Neutrophil (primary cell): ENCODE results near the gene ZIC2.

Source experiments
- H3K27ac ChIP-seq: fragments of 200-600 bp; sonication (generic); 2 replicates; pipeline ENCODE4 v1.5.1; 2016; ENCODE audit warnings: mild to moderate bottlenecking, moderate library complexity
- H3K27me3 ChIP-seq: fragments of 200-600 bp; sonication (generic); 2 replicates; pipeline ENCODE4 v1.6.0; 2016; ENCODE audit warnings: mild to moderate bottlenecking
- H3K36me3 ChIP-seq: fragments of 200-600 bp; sonication (generic); 2 replicates; pipeline ENCODE4 v1.5.1; 2017
- H3K4me1 ChIP-seq, 2 experiments: fragments of 200-600 bp in 1 of 2; sonication (generic) in 1 of 2; 1 replicate in 1 of 2; 2 replicates in 1 of 2; pipeline versions ENCODE4 v1.5.1 to v1.6.1; 2013 to 2016; ENCODE audit warnings: low read depth in 1 of 2, low read length in 1 of 2, mild to moderate bottlenecking in 1 of 2, moderate library complexity in 1 of 2; ENCODE audit not compliant: control insufficient read depth in 1 of 2, insufficient read depth in 1 of 2
- H3K4me3 ChIP-seq, 2 experiments: fragments of 200-600 bp in 1 of 2; sonication (generic) in 1 of 2; 1 replicate in 1 of 2; 2 replicates in 1 of 2; pipeline ENCODE4 v1.5.1; 2013 to 2016; ENCODE audit warnings: low read depth in 1 of 2, low read length in 1 of 2, mild to moderate bottlenecking in 1 of 2, moderate library complexity in 1 of 2
- H3K9me3 ChIP-seq: fragments of 200-600 bp; sonication (generic); 2 replicates; pipeline ENCODE4 v1.5.1; 2016
- CTCF ChIP-seq: fragments of 200-600 bp; sonication (generic); IDR thresholded peaks from 2 replicates; pipeline ENCODE4 v1.5.1; 2016; ENCODE audit warnings: antibody characterized with exemption

ZIC2 gene

GRCh38 chr13:99969919-99970650 lies 11.5 kb upstream of the ZIC2 start:
- H3K9me3 ChIP-seq: no peaks in the 10 kb centered on the region
- no peak for TF ChIP-seq CTCF
- no peak overlapping the region for H3K27ac ChIP-seq
- no peaks in the 10 kb centered on the region for H3K36me3 ChIP-seq
- peaks cover 0 to 18% of the 10 kb centered on the region in 2 experiments for H3K4me1 ChIP-seq
- H3K27me3 ChIP-seq: peaks cover 100% of the 10 kb centered on the region
- no peak overlapping the region for H3K4me3 ChIP-seq

GRCh38 chr13:99970651-99971575 lies 10.7 kb upstream of the ZIC2 start:
- Histone ChIP-seq H3K27me3 (peaks cover 100% of the 10 kb centered on the region), H3K36me3 (no peaks in the 10 kb centered on the region), H3K9me3 (no peaks in the 10 kb centered on the region), H3K4me1 (peaks cover 0 to 18% of the 10 kb centered on the region in 2 experiments), H3K27ac (no peak overlapping the region), H3K4me3 (no peak overlapping the region)
- TF ChIP-seq CTCF: no peak

- peaks cover 0 to 19% of the 10 kb centered on the region in 2 experiments for H3K4me1 ChIP-seq
- no peak within 1 kb of the TSS for H3K27ac ChIP-seq
- no peaks in the 10 kb centered on the region for H3K36me3 ChIP-seq
- H3K27me3 ChIP-seq: peaks cover 100% of the 10 kb centered on the region
- peaks cover 4% of the 10 kb centered on the region for H3K9me3 ChIP-seq
- no peak within 1 kb of the TSS for H3K4me3 ChIP-seq
- TF ChIP-seq CTCF: no peak
Observed at GRCh38 chr13:99971576-99972189, 9.9 kb upstream of the ZIC2 start, which contains the start of gene ZIC5. TSS of gene ZIC5 (minus strand) at chr13:99971767. CDS start at chr13:99971603, 164 bp downstream.

- Histone ChIP-seq H3K27ac (no peak overlapping the region), H3K27me3 (peaks cover 100% of the 10 kb centered on the region), H3K36me3 (no peaks in the 10 kb centered on the region), H3K4me1 (peaks cover 4 to 25% of the 10 kb centered on the region in 2 experiments), H3K4me3 (no peak overlapping the region), H3K9me3 (peaks cover 8% of the 10 kb centered on the region)
- no peak for TF ChIP-seq CTCF
Observed at GRCh38 chr13:99972190-99972731, 9.3 kb upstream of the ZIC2 start.

GRCh38 chr13:99973163-99973807 lies 8.3 kb upstream of the ZIC2 start:
- H3K4me3 ChIP-seq: no peak overlapping the region
- no peak for TF ChIP-seq CTCF
- H3K4me1 ChIP-seq: peaks cover 12 to 34% of the 10 kb centered on the region in 2 experiments
- H3K9me3 ChIP-seq: peaks cover 14% of the 10 kb centered on the region
- H3K27me3 ChIP-seq: peaks cover 100% of the 10 kb centered on the region
- no peak overlapping the region for H3K27ac ChIP-seq
- no peaks in the 10 kb centered on the region for H3K36me3 ChIP-seq
